Measurements from ENCODE around the gene COL8A1.
"Not testable (repeated sequence)": the region's sequence is repeated elsewhere in the genome, so short reads cannot be mapped to it uniquely, and the experiment has no call there.

COL8A1 gene

DNA sequence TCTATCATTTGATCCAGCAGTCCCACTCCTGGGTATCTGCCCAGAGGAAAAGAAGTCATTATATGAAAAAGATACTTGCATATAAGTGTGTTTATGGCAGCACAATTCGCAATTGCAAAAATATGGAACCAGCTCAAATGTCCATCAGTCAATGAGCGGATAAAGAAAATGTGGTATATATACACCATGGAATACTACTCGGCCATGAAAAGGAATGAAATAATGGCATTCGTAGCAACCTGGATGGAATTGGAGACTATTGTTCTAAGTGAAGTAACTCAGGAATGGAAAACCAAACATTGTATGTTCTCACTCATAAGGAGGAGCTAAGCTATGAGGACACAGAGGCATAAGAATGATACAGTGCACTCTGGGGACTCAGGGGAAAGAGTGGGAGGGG, 203.6 kb downstream of the COL8A1 start:
- H2AFZ ChIP-seq (ENCODE audit: low read length); H3K4ac ChIP-seq (ENCODE audit: low read length); H3K18ac ChIP-seq (ENCODE audit: low read length); H2BK120ac ChIP-seq (ENCODE audit: low read depth, low read length); H3K36me3 ChIP-seq (replicated peaks in 1 of 2; ENCODE audit: control insufficient read depth in 2 of 2, insufficient read depth in 2 of 2, low read length in 2 of 2); H4K91ac ChIP-seq (ENCODE audit: low read depth, low read length, poor library complexity); H3K4me1 ChIP-seq (ENCODE audit: control insufficient read depth in 2 of 2, insufficient read depth in 1 of 2, low read depth in 1 of 2, low read length in 2 of 2); H3K9me3 ChIP-seq (replicated peaks in 1 of 2; ENCODE audit: control insufficient read depth in 2 of 2, insufficient read depth in 1 of 2, low read depth in 1 of 2, low read length in 2 of 2); H2BK12ac ChIP-seq (ENCODE audit: low read length); H3K4me3 ChIP-seq (ENCODE audit: low read length in 2 of 2); H3K23ac ChIP-seq (ENCODE audit: low read depth, low read length, poor library complexity); DNase-seq (ENCODE audit: low spot score); H3K14ac ChIP-seq (ENCODE audit: low read length); H2BK15ac ChIP-seq (ENCODE audit: low read length); H2BK5ac ChIP-seq (ENCODE audit: low read length); H2AK5ac ChIP-seq (ENCODE audit: low read depth, low read length); H3K27me3 ChIP-seq (ENCODE audit: control insufficient read depth in 3 of 3, insufficient read depth in 3 of 3, low read depth in 1 of 3, low read length in 3 of 3); H3K4me2 ChIP-seq (ENCODE audit: insufficient read depth, low read length, poor library complexity, severe bottlenecking); H3K79me1 ChIP-seq (ENCODE audit: low read depth, low read length); H3K27ac ChIP-seq (replicated peaks; ENCODE audit: low read length); H3K9ac ChIP-seq (ENCODE audit: low read depth, low read length, poor library complexity); H4K8ac ChIP-seq (ENCODE audit: low read depth, low read length): not testable (repeated sequence)
- WGBS, 2 donors (ENCODE audit: extremely low coverage in 2 of 2, insufficient read length in 2 of 2, insufficient replicate concordance in 1 of 2): no CpG with 5 or more reads among the region's 4 CpGs

DNA sequence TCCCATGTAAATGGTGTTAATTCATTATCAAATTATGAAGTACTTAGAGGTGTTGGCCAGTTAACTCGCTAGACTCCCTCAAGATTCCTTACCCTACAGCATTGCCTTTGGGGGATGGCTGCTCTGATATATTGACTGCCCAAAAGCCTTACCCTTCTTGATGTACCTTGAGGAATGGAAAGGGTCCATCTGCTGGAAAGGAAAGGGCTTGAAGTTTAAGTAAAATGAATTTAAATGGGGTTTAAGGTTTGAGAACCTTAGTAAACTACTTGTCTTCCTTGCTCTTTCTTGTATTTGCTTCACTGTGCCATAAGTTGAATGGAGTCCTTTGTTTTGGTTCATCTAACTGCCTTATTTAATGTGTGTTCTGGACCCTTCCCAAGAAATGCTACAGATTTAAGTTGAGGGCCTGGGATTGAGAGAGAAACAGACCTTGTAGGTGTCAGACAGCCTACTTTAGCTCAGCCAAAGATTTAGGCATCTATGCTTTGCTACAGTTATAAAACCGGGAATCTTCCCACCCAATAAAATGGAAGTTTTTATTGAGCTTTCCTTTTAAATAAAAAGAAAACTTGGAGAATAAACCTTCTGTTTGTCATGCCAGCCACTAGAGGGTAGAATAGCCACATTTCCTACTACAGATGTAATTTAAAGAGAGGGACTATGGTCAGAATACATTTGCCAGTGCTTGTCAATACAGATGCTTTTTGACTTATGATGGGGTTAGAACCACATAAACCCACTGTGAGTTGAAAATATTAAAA, 204.6 kb downstream of the COL8A1 start:
- H3K23ac ChIP-seq (ENCODE audit: low read depth, low read length, poor library complexity): no peak overlapping the region
- no peak overlapping the region for H2BK120ac ChIP-seq (ENCODE audit: low read depth, low read length)
- no peak overlapping the region for H3K4ac ChIP-seq (ENCODE audit: low read length)
- no peak overlapping the region for H3K4me2 ChIP-seq (ENCODE audit: insufficient read depth, low read length, poor library complexity, severe bottlenecking)
- H3K14ac ChIP-seq (ENCODE audit: low read length): no peak overlapping the region
- H2AFZ ChIP-seq (ENCODE audit: low read length): peak overlapping the region; percentile 15
- H3K27ac ChIP-seq (replicated peaks; ENCODE audit: low read length): no peak overlapping the region
- H4K8ac ChIP-seq (ENCODE audit: low read depth, low read length): no peak overlapping the region
- H3K18ac ChIP-seq (ENCODE audit: low read length): no peak overlapping the region
- no peak overlapping the region for H4K91ac ChIP-seq (ENCODE audit: low read depth, low read length, poor library complexity)
- no peaks in the 10 kb centered on the region for H3K9me3 ChIP-seq (replicated peaks in 1 of 2; ENCODE audit: control insufficient read depth in 2 of 2, insufficient read depth in 1 of 2, low read depth in 1 of 2, low read length in 2 of 2)
- DNase-seq (ENCODE audit: low spot score): no peak
- H2BK12ac ChIP-seq (ENCODE audit: low read length): no peak overlapping the region
- no peaks in the 10 kb centered on the region for H3K27me3 ChIP-seq (ENCODE audit: control insufficient read depth in 3 of 3, insufficient read depth in 3 of 3, low read depth in 1 of 3, low read length in 3 of 3)
- H2AK5ac ChIP-seq (ENCODE audit: low read depth, low read length): no peak overlapping the region
- H2BK5ac ChIP-seq (ENCODE audit: low read length): no peak overlapping the region
- H3K36me3 ChIP-seq (replicated peaks in 1 of 2; ENCODE audit: control insufficient read depth in 2 of 2, insufficient read depth in 2 of 2, low read length in 2 of 2): no peaks in the 10 kb centered on the region
- H3K4me3 ChIP-seq (ENCODE audit: low read length in 2 of 2): no peak overlapping the region
- no CpG with 5 or more reads among the region's 2 CpGs for WGBS, 2 donors (ENCODE audit: extremely low coverage in 2 of 2, insufficient read length in 2 of 2, insufficient replicate concordance in 1 of 2)
- peaks cover 1% of the 10 kb centered on the region for H3K79me1 ChIP-seq (ENCODE audit: low read depth, low read length)
- no peak overlapping the region for H2BK15ac ChIP-seq (ENCODE audit: low read length)
- H3K9ac ChIP-seq (ENCODE audit: low read depth, low read length, poor library complexity): no peak overlapping the region
- H3K4me1 ChIP-seq (ENCODE audit: control insufficient read depth in 2 of 2, insufficient read depth in 1 of 2, low read depth in 1 of 2, low read length in 2 of 2): peaks cover 2 to 4% of the 10 kb centered on the region in 2 donors

DNA sequence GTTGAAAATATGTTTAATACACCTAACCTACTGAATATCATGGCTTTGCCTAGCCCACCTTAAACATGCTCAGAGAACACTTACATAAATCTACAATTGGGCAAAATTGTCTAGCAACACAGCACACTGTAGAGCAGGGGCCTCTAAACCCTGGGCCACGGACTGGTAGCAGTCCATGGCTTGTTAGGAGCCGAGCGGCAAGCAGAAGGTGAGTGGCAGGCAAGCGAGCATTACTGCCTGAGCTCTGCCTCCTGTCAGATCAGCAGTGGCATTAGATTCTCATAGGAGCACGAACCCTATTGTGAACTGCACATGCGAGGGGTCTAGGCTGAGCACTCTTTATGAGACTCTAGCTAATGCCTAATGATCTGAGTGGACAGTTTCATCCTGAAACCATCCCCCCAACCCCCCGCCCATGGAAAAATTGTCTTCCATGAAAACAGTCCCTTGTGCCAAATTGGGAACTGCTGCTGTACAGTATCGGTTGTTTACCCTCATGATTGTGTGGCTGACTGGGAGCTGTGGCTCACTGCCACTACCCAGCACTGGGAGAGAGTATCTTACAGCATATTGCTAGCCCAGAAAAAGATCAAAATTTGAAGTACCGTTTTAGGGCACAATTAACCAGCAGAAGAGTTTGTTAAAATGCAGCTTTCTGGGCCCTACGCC, 205.3 kb downstream of the COL8A1 start:
- H3K9me3 ChIP-seq (replicated peaks in 1 of 2; ENCODE audit: control insufficient read depth in 2 of 2, insufficient read depth in 1 of 2, low read depth in 1 of 2, low read length in 2 of 2): peaks cover 0 to 4% of the 10 kb centered on the region in 2 donors
- no peak overlapping the region for H3K14ac ChIP-seq (ENCODE audit: low read length)
- H2BK5ac ChIP-seq (ENCODE audit: low read length): no peak overlapping the region
- H3K18ac ChIP-seq (ENCODE audit: low read length): no peak overlapping the region
- H3K27me3 ChIP-seq (ENCODE audit: control insufficient read depth in 3 of 3, insufficient read depth in 3 of 3, low read depth in 1 of 3, low read length in 3 of 3): no peaks in the 10 kb centered on the region
- no peak overlapping the region for H2BK12ac ChIP-seq (ENCODE audit: low read length)
- H2BK15ac ChIP-seq (ENCODE audit: low read length): no peak overlapping the region
- no peak overlapping the region for H2AFZ ChIP-seq (ENCODE audit: low read length)
- H3K4me3 ChIP-seq (ENCODE audit: low read length in 2 of 2): no peak overlapping the region
- no peak overlapping the region for H3K23ac ChIP-seq (ENCODE audit: low read depth, low read length, poor library complexity)
- H3K36me3 ChIP-seq (replicated peaks in 1 of 2; ENCODE audit: control insufficient read depth in 2 of 2, insufficient read depth in 2 of 2, low read length in 2 of 2): peaks cover 0 to 6% of the 10 kb centered on the region in 2 donors
- peaks cover 2 to 4% of the 10 kb centered on the region in 2 donors for H3K4me1 ChIP-seq (ENCODE audit: control insufficient read depth in 2 of 2, insufficient read depth in 1 of 2, low read depth in 1 of 2, low read length in 2 of 2)
- WGBS, 2 donors (ENCODE audit: extremely low coverage in 2 of 2, insufficient read length in 2 of 2, insufficient replicate concordance in 1 of 2): no CpG with 5 or more reads among the region's 10 CpGs
- no peak overlapping the region for H3K4me2 ChIP-seq (ENCODE audit: insufficient read depth, low read length, poor library complexity, severe bottlenecking)
- H4K8ac ChIP-seq (ENCODE audit: low read depth, low read length): no peak overlapping the region
- H3K79me1 ChIP-seq (ENCODE audit: low read depth, low read length): peaks cover 1% of the 10 kb centered on the region
- H3K9ac ChIP-seq (ENCODE audit: low read depth, low read length, poor library complexity): no peak overlapping the region
- H2AK5ac ChIP-seq (ENCODE audit: low read depth, low read length): no peak overlapping the region
- no peak overlapping the region for H2BK120ac ChIP-seq (ENCODE audit: low read depth, low read length)
- H4K91ac ChIP-seq (ENCODE audit: low read depth, low read length, poor library complexity): no peak overlapping the region
- H3K27ac ChIP-seq (replicated peaks; ENCODE audit: low read length): no peak overlapping the region
- no peak overlapping the region for H3K4ac ChIP-seq (ENCODE audit: low read length)
- no peak for DNase-seq (ENCODE audit: low spot score)

DNA sequence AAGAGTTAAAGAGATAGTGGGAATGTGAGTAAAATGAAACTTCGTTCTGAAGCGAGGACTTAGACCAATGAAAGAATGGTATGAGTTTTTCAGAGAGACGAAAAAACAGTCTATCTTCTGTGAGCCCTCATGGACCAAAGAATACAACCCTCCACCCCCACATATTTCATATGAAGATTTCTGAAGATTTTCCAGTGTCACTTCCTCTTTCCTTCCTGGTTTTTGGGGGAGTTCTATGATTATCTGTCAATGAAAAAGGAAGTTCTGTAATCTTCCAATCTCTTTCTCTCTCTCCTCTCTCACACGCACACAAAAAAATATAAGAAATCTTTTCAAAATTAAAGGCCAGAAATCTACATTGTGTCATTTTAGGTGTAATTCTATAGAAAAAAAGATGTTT, 206.9 kb downstream of the COL8A1 start:
- Histone ChIP-seq H2AFZ (ENCODE audit: low read length) (no peak overlapping the region), H3K27me3 (ENCODE audit: control insufficient read depth in 3 of 3, insufficient read depth in 3 of 3, low read depth in 1 of 3, low read length in 3 of 3) (no peaks in the 10 kb centered on the region), H3K79me1 (ENCODE audit: low read depth, low read length) (no peaks in the 10 kb centered on the region), H3K4me2 (ENCODE audit: insufficient read depth, low read length, poor library complexity, severe bottlenecking) (no peak overlapping the region), H2AK5ac (ENCODE audit: low read depth, low read length) (no peak overlapping the region), H4K8ac (ENCODE audit: low read depth, low read length) (no peak overlapping the region), H3K23ac (ENCODE audit: low read depth, low read length, poor library complexity) (no peak overlapping the region), H2BK5ac (ENCODE audit: low read length) (no peak overlapping the region), H3K4me3 (ENCODE audit: low read length in 2 of 2) (no peak overlapping the region), H3K4me1 (ENCODE audit: control insufficient read depth in 2 of 2, insufficient read depth in 1 of 2, low read depth in 1 of 2, low read length in 2 of 2) (peaks cover 2 to 4% of the 10 kb centered on the region in 2 donors), H2BK120ac (ENCODE audit: low read depth, low read length) (no peak overlapping the region), H3K14ac (ENCODE audit: low read length) (no peak overlapping the region), H3K9me3 (replicated peaks in 1 of 2; ENCODE audit: control insufficient read depth in 2 of 2, insufficient read depth in 1 of 2, low read depth in 1 of 2, low read length in 2 of 2) (peaks cover 0 to 13% of the 10 kb centered on the region in 2 donors), H2BK12ac (ENCODE audit: low read length) (no peak overlapping the region), H3K9ac (ENCODE audit: low read depth, low read length, poor library complexity) (no peak overlapping the region), H3K18ac (ENCODE audit: low read length) (no peak overlapping the region), H3K36me3 (replicated peaks in 1 of 2; ENCODE audit: control insufficient read depth in 2 of 2, insufficient read depth in 2 of 2, low read length in 2 of 2) (peaks cover 0 to 22% of the 10 kb centered on the region in 2 donors), H3K4ac (ENCODE audit: low read length) (no peak overlapping the region), H4K91ac (ENCODE audit: low read depth, low read length, poor library complexity) (no peak overlapping the region), H2BK15ac (ENCODE audit: low read length) (no peak overlapping the region), H3K27ac (replicated peaks; ENCODE audit: low read length) (no peak overlapping the region)
- WGBS, 2 donors (ENCODE audit: extremely low coverage in 2 of 2, insufficient read length in 2 of 2, insufficient replicate concordance in 1 of 2): no CpG with 5 or more reads among the region's 4 CpGs
- DNase-seq (ENCODE audit: low spot score): no peak
